ENCODE measurements around the gene GP9.

DNA sequence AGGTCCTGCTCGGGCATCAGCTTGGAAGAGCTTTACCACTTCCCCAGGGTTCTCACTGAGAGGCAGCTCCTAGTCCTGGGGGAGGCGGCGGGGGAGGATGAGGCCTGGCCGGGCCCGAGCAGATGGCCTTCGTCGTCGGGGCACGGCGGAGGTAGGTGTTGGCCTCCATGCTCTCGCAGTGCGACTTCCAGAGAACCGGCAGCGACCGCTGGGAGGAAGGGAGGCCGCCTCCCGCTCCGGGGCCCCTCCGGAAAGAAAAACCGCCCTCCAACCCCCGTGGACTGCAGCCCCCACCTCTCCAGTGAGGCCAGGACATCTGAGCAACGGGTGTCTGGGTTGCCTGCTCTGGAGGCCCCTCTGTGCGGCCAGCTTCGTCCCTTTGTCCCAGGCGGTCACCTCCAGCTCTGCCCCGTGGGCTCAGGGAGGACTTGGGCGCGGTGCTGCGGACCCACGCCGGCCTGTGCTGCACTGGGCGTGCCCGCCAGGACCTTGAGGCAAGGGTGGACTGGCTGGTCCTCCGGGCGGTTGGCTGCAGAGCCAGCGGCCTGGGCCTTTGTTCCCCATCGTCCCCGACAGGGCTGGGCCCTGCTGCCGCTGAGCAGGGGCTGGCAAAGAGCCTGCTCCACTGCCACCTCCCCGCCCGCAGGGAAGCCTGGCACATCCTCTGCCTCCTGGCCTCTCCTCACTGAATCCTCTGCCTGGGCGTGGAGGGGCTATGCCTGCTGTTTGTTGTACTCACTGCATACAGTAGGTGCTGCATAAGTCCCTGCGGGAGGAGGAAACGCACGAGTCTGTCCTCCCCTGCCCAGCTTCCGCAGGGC is 13.6 kb upstream of the GP9 start:
- TF ChIP-seq, protein P1, sequence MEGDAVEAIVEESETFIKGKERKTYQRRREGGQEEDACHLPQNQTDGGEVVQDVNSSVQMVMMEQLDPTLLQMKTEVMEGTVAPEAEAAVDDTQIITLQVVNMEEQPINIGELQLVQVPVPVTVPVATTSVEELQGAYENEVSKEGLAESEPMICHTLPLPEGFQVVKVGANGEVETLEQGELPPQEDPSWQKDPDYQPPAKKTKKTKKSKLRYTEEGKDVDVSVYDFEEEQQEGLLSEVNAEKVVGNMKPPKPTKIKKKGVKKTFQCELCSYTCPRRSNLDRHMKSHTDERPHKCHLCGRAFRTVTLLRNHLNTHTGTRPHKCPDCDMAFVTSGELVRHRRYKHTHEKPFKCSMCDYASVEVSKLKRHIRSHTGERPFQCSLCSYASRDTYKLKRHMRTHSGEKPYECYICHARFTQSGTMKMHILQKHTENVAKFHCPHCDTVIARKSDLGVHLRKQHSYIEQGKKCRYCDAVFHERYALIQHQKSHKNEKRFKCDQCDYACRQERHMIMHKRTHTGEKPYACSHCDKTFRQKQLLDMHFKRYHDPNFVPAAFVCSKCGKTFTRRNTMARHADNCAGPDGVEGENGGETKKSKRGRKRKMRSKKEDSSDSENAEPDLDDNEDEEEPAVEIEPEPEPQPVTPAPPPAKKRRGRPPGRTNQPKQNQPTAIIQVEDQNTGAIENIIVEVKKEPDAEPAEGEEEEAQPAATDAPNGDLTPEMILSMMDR (IDR thresholded peaks at IDR 0.05; ENCODE audit: low read length): no peak
- TF ChIP-seq EZH2 (IDR thresholded peaks at IDR 0.05; ENCODE audit: borderline replicate concordance, low read length): no peak

Data from OCI-LY1 (cell line).